Mucosa of descending colon (tissue), 3 donors: ENCODE data around the gene SESTD1. TPM values are rescaled to one million over a fixed set of nuclear protein-coding genes. Genes with fewer than 3 reads are reported as not detected.

Experiments used
- ATAC-seq: fragments of 200-7000 bp; cut with Tn5 transposase; one replicate; pipeline ENCODE4 v1.9.1; 2020; ENCODE audit warnings: mild to moderate bottlenecking, moderate library complexity
- DNase-seq, 3 donors: peaks; one replicate each; pipeline ENCODE4 v3.0.0-alpha.2; 2020
- H3K36me3 ChIP-seq: fragments of 200-600 bp; one replicate; pipeline ENCODE4 v1.8.0; 2021; ENCODE audit warnings: low read depth, mild to moderate bottlenecking
- H3K4me1 ChIP-seq: fragments of 200-600 bp; one replicate; pipeline ENCODE4 v1.8.0; 2021; ENCODE audit warnings: low read depth, mild to moderate bottlenecking
- H3K4me3 ChIP-seq: fragments of 200-600 bp; one replicate; pipeline ENCODE4 v1.8.0; 2021; ENCODE audit warnings: mild to moderate bottlenecking
- H3K9me3 ChIP-seq: fragments of 200-600 bp; one replicate; pipeline ENCODE4 v1.8.0; 2021; ENCODE audit warnings: mild to moderate bottlenecking
- CTCF ChIP-seq: fragments of 200-600 bp; IDR thresholded peaks from one replicate; pipeline ENCODE4 v1.8.0; 2022; ENCODE audit warnings: antibody characterized with exemption, mild to moderate bottlenecking
- intact Hi-C, 2 donors: fragments of 100-400 bp; cut with DNase I in 1 of 2; cut with micrococcal nuclease in 1 of 2; formaldehyde crosslinking; loops; one replicate each; pipeline versions ENCODE4 v1.11.0 to v1.11.1; 2022; cut with DNase I, micrococcal nuclease
- total RNA-seq, 3 donors: library from RNA; stranded (reverse); fragmentation: NEBNext Ultra II Directional in 2 of 3; extraction: Animal tissue kit (Norgen Biotek cat#: 25700) in 2 of 3; gene quantifications; one replicate each; pipeline versions ENCODE4 v1.2.1 to v1.2.4, GENCODE V29; 2021 to 2023
- donor health status: DM: no; HTN: no; CAD: no; lungs with moderate emphysema.
- donor health status: DM: no; HTN: no; CAD: no.
- donor health status: DM: no; HTN: yes; CAD: no.

Gene SESTD1
- total RNA-seq, 3 donors from 2014 or later, result 25.6 to 102 (median 44.0) TPM

DNA sequence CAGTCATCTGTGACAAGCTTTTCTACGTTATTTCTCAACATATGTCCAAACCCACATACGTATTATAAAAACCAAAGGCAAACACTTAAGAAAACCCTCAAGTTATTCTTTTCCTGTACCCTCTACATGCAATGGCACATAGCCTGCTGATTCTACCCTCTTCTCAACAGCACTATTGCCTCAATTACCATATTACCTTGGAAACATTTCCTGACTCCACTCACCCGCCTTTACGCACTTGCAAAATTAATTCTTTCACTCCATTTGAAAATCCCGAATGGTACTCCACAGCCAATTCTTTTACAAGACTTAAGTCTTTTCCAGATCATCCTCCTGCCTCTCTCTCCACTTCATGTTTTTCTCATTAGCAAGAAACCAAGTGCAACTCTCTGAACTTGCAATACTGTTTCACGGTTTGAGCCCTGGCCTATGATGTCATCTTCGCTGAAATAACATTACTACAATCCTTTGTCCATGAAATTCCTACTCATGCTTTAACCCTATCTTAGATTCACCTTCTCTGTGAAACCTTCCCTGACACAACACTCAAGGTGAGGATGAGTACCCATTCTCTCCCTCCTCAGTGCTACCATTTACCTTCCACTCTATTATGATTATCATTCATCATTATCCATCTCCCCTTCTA, 29.0 kb downstream of the SESTD1 start:
- no peaks in the 10 kb centered on the region for H3K36me3 ChIP-seq
- no peak for ATAC-seq
- no peak overlapping the region for H3K4me3 ChIP-seq
- intact Hi-C loops, result no loop called here
- no peaks in the 10 kb centered on the region for H3K9me3 ChIP-seq
- no peaks in the 10 kb centered on the region for H3K4me1 ChIP-seq
- no peak for DNase-seq
- TF ChIP-seq CTCF, result no peak

DNA sequence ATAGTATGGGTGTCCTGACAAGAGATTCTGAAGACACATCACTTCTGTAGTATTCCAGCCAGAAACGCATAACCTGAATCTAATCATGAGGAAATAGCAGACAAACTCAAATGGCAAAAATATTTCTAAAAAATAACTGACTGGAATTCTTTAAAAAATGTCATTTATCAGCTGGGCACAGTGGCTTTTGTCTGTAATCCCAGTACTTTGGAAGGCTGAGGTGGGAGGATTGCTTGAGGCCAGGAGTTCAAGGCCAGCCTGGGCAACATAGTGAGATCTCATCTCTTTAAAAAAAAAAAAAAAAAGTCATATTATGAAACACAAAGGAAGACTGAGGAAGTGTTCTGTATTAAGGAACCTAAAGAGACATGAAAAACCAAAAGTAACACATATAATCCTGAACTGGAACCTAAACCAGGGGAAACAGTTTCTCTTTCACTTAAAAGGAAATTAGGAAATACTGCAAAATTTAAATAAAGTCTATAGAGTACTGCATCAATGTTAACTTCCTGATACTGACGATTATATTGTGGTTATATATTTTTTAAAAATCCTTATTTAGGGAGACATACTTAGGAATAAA, 29.9 kb downstream of the SESTD1 start:
- no peak for TF ChIP-seq CTCF
- no peaks in the 10 kb centered on the region for H3K4me1 ChIP-seq
- no peak for DNase-seq
- intact Hi-C loops, result no loop called here
- no peak overlapping the region for H3K4me3 ChIP-seq
- H3K36me3 ChIP-seq, result no peaks in the 10 kb centered on the region
- H3K9me3 ChIP-seq, result no peaks in the 10 kb centered on the region
- ATAC-seq, result no peak

- Histone ChIP-seq H3K9me3 (no peaks in the 10 kb centered on the region), H3K36me3 (no peaks in the 10 kb centered on the region), H3K4me1 (no peaks in the 10 kb centered on the region), H3K4me3 (no peak overlapping the region)
- TF ChIP-seq CTCF, result no peak
- no peak for DNase-seq
- intact Hi-C loops, result no loop called here
- no peak for ATAC-seq
Observed at GRCh38 chr2:179233626-179234430, 30.8 kb downstream of the SESTD1 start.

DNA sequence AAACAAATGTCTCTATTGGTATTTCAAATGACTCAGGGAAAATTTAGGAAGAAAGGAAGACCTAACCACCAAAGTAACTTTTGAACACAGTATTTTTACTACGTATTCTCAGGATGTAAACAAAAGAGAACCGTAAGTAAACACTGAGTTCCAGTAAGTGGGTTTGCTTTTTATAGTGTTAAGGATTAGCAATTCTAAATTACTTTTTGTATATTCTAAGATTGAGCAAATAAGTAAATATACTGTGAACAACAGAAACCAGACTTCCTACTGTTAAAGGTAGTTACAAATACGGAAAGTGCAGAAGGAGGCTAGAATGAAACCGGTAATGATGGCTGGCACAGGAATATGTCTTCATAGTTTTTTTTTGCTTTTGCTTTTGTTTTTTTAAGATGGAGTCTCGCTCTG, 31.5 kb downstream of the SESTD1 start:
- ATAC-seq (no peak), DNase-seq (no peak)
- TF ChIP-seq CTCF, result no peak
- intact Hi-C loops, result no loop called here
- no peak overlapping the region for H3K4me3 ChIP-seq
- H3K9me3 ChIP-seq, result no peaks in the 10 kb centered on the region
- H3K4me1 ChIP-seq, result no peaks in the 10 kb centered on the region
- H3K36me3 ChIP-seq, result no peaks in the 10 kb centered on the region

DNA sequence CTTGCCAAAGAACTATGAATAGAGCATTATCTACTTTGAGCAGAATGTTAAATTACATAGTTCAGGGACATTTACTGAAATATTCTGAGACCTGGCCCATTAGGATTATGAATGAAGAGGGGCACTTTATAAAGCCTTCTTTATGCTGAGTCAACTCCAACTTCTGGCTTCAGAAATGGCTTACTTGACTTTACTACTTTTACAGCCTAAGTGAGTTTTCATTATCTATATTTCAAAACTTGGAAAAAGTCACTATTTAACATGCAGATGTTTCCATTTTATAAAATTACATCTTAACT, 37.7 kb downstream of the SESTD1 start:
- Histone ChIP-seq H3K36me3 (no peaks in the 10 kb centered on the region), H3K9me3 (no peaks in the 10 kb centered on the region), H3K4me3 (no peak overlapping the region), H3K4me1 (no peaks in the 10 kb centered on the region)
- DNase-seq, result no peak
- no peak for TF ChIP-seq CTCF
- intact Hi-C loops, result no loop called here
- no peak for ATAC-seq
